Measurements from ENCODE around the gene GPALPP1. TPM values are rescaled to one million over a fixed set of nuclear protein-coding genes. Genes with fewer than 3 reads are reported as not detected.
A peak's percentile ranks its signal among the peaks of the same experiment; 100 is the strongest.

GPALPP1 gene
- total RNA-seq, 1 donor from 2014 or later = 29.3 TPM

DNA sequence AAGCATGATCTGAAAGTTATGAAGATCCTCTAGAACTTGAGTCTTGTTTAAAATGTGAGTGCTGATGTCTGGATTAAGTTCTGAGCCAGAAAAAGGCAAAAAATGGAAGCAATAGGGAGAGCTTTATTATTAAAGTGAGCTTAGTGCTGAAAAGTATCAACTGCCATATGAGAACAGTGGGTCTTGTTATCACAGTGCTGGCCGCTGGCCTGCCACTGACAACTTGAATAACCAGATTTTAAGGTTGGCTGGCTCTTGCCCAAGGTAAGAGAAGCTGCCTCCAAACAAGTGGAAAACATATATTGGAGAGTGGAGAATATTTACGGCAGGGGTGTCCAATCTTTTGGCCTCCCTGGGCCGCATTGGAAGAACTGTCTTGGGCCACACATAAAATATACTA is 33.9 kb upstream of the GPALPP1 start:
- H3K36me3 Mint-ChIP-seq = peaks cover 6% of the 10 kb centered on the region
- H3K9me3 Mint-ChIP-seq = no peaks in the 10 kb centered on the region
- peaks cover 6% of the 10 kb centered on the region for H3K4me1 Mint-ChIP-seq (ENCODE audit: unreplicated experiment)
- H3K27me3 Mint-ChIP-seq = no peaks in the 10 kb centered on the region
- TF ChIP-seq, protein P1, sequence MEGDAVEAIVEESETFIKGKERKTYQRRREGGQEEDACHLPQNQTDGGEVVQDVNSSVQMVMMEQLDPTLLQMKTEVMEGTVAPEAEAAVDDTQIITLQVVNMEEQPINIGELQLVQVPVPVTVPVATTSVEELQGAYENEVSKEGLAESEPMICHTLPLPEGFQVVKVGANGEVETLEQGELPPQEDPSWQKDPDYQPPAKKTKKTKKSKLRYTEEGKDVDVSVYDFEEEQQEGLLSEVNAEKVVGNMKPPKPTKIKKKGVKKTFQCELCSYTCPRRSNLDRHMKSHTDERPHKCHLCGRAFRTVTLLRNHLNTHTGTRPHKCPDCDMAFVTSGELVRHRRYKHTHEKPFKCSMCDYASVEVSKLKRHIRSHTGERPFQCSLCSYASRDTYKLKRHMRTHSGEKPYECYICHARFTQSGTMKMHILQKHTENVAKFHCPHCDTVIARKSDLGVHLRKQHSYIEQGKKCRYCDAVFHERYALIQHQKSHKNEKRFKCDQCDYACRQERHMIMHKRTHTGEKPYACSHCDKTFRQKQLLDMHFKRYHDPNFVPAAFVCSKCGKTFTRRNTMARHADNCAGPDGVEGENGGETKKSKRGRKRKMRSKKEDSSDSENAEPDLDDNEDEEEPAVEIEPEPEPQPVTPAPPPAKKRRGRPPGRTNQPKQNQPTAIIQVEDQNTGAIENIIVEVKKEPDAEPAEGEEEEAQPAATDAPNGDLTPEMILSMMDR (conservative IDR thresholded peaks at IDR 0.05) = no peak
- no peak overlapping the region for H3K27ac Mint-ChIP-seq
- DNase-seq (ENCODE audit: extremely low spot score, unreplicated experiment) = no peak
- no peak overlapping the region for H3K4me3 Mint-ChIP-seq

DNA sequence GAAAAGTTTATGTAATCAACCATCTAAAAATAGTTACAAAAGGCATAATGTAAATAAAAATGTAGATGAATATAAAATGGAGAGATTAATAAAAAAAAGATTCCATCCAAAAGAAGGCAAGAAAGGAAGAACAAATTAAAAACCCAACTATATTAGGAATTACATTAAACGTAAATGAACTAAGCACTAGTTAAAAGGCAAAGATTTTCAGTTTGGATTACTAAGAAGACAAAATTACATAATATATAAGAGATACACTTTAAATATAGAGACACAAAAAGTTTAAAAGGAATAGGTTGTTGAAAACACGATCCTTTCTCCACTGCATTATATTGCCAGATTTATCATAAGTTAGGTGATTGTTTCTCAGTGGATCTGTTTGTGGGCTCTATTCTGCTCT is 27.3 kb upstream of the GPALPP1 start:
- no peak for DNase-seq (ENCODE audit: extremely low spot score, unreplicated experiment)
- H3K27me3 Mint-ChIP-seq = no peaks in the 10 kb centered on the region
- H3K4me3 Mint-ChIP-seq = no peak overlapping the region
- H3K36me3 Mint-ChIP-seq = peaks cover 43% of the 10 kb centered on the region
- TF ChIP-seq, protein P1 (conservative IDR thresholded peaks at IDR 0.05) = no peak
- H3K9me3 Mint-ChIP-seq = peaks cover 12% of the 10 kb centered on the region
- no peaks in the 10 kb centered on the region for H3K4me1 Mint-ChIP-seq (ENCODE audit: unreplicated experiment)
- H3K27ac Mint-ChIP-seq = no peak overlapping the region

DNA sequence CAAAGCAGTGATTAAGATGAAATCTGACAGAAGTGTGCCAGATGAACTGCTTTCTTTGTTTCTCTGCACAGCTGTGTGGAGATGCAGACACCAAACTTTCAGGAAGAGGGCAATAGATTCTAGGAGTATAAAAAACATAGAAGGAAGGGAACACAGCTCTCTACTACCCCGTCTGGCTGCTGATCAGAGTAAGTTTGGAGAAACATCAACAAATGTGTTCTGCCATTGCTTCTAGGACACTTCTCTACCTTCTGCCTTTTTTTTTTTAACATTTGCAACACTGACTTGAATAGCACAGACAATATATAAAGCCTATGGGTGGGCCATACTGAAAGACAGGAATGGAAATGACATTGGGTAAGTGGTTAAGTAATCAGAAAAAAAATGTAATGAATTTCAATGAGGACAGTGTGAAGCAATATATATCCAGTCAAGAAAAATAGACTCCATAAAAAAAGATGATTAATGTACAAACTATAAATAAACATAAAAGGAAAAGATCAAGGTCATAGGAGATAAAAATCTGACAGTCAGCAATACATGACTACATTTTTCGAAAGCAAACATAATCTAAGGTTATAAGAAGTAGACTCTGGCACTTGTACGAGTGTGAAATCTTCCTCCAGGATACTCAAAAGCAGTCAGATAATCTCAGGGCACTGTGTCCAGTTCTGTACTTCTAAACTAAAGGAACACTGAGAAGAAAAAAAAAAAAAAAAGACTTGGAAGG is 21.5 kb upstream of the GPALPP1 start:
- Mint-ChIP-seq H3K36me3 (peaks cover 27% of the 10 kb centered on the region), H3K4me3 (no peak overlapping the region), H3K27ac (peak overlapping the region; percentile 3), H3K27me3 (no peaks in the 10 kb centered on the region), H3K4me1 (ENCODE audit: unreplicated experiment) (no peaks in the 10 kb centered on the region), H3K9me3 (no peaks in the 10 kb centered on the region)
- TF ChIP-seq, protein P1 (conservative IDR thresholded peaks at IDR 0.05) = peak; percentile 28
- no peak for DNase-seq (ENCODE audit: extremely low spot score, unreplicated experiment)

DNA sequence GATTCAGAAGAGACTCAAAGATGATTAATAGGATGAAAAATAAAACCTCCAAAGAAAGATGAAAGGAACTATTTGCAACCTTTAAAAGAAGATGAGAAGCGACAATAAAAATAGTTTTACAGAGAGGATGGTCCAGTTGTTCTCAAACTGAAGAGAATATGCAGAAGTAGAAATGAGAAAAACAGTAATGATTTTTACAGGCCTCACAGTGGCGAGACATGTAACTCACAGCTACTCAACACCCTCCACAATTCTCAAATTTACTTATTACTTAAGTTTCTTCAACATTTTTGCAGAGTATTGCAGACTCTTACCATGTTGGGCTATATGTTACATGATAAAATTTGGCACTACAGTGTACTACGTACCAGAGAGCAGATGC is 20.9 kb upstream of the GPALPP1 start:
- DNase-seq (ENCODE audit: extremely low spot score, unreplicated experiment) = no peak
- no peaks in the 10 kb centered on the region for H3K4me1 Mint-ChIP-seq (ENCODE audit: unreplicated experiment)
- TF ChIP-seq, protein P1 (conservative IDR thresholded peaks at IDR 0.05) = no peak
- peaks cover 22% of the 10 kb centered on the region for H3K36me3 Mint-ChIP-seq
- no peaks in the 10 kb centered on the region for H3K27me3 Mint-ChIP-seq
- peak overlapping the region; percentile 3 for H3K27ac Mint-ChIP-seq
- no peaks in the 10 kb centered on the region for H3K9me3 Mint-ChIP-seq
- H3K4me3 Mint-ChIP-seq = no peak overlapping the region

DNA sequence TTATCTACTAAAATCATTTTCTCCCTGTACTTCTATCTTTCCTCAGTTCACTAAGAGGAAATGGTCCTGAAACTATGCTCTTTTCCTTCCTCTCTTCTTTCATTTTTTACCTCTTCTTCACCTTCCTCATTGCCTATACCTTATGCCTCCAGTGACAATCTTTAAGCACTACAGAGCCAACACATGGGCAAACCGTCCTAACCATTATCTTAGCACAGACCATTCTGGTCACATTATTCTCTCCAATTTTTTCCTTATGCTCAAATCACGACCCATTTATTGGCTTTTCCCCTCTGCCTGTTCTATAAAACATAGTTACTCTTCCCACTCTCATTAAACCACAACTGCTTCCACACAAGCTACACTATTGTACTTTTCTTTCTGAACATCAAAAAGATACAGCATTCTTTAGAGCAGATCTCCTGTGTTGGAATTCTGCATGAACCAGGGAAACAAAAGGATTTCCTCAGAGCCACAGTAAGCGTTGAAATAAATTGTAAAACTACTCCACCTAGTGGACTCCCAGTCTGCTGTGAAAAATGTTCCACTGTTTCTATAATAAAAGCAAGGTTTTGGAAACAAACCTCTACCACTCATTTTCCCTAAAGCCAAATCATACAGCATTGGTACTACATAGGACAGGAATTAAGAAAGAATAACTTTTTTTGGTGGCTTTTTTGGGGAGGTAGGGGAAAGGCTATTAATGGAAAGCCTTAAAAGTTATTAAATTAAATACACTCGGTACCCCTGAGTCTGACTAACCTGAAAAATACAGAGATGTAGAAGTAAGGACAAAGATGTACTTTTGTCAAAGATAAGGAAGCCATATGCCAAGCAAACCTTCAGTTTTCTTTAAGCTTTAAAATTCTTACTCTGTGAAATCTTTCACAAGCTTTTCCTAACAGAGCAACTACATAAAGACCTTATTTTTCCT is 19.5 kb upstream of the GPALPP1 start:
- TF ChIP-seq, protein P1 (conservative IDR thresholded peaks at IDR 0.05) = peak; percentile 93
- H3K9me3 Mint-ChIP-seq = no peaks in the 10 kb centered on the region
- no peak overlapping the region for H3K4me3 Mint-ChIP-seq
- DNase-seq (ENCODE audit: extremely low spot score, unreplicated experiment) = no peak
- no peaks in the 10 kb centered on the region for H3K4me1 Mint-ChIP-seq (ENCODE audit: unreplicated experiment)
- H3K36me3 Mint-ChIP-seq = peaks cover 8% of the 10 kb centered on the region
- no peak overlapping the region for H3K27ac Mint-ChIP-seq
- no peaks in the 10 kb centered on the region for H3K27me3 Mint-ChIP-seq
